ENCODE results near the gene FAM124A. TPM values are rescaled to one million over a fixed set of nuclear protein-coding genes. Genes with fewer than 3 reads are reported as not detected.

Gene FAM124A
- total RNA-seq, 2 donors from 2014 or later, result 5.5 to 11.2 TPM

DNA sequence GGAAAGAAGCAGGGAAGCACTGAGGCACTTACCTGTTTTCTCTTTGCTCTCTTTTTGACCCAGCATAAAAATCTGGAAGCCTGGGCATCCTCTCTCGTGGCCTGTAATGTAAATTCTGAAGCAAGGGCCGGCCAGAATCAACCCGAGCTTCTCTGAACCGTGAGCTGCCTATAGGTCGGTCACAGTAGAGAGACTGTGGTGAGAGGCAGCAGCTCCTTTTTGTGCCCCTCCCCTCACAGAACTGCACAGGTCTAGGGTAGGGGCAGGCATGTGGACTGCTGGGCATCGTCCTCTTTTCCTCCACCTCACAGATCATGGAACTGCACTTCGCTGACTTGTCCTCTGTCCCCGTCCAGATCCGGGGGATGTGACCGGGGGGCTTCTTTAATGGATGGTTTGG, 12.5 kb downstream of the FAM124A start:
- DNase-seq (ENCODE audit: low spot score), result no peak
- no peaks in the 10 kb centered on the region for H3K9me3 ChIP-seq
- H3K4me3 ChIP-seq, result no peak overlapping the region
- no peaks in the 10 kb centered on the region for H3K4me1 ChIP-seq (replicated peaks)
- H3K27ac ChIP-seq, result no peak overlapping the region
- H3K36me3 ChIP-seq, result no peaks in the 10 kb centered on the region
- WGBS, result 92% methylated on average over 10 of the region's 10 CpGs
- intact Hi-C loops (cut with DNase I), result loop anchor here (10.0 kb wide), 1 partner anchor 500 kb away; no protein-coding TSS in a partner anchor
- TF ChIP-seq, protein P1, sequence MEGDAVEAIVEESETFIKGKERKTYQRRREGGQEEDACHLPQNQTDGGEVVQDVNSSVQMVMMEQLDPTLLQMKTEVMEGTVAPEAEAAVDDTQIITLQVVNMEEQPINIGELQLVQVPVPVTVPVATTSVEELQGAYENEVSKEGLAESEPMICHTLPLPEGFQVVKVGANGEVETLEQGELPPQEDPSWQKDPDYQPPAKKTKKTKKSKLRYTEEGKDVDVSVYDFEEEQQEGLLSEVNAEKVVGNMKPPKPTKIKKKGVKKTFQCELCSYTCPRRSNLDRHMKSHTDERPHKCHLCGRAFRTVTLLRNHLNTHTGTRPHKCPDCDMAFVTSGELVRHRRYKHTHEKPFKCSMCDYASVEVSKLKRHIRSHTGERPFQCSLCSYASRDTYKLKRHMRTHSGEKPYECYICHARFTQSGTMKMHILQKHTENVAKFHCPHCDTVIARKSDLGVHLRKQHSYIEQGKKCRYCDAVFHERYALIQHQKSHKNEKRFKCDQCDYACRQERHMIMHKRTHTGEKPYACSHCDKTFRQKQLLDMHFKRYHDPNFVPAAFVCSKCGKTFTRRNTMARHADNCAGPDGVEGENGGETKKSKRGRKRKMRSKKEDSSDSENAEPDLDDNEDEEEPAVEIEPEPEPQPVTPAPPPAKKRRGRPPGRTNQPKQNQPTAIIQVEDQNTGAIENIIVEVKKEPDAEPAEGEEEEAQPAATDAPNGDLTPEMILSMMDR (IDR thresholded peaks at IDR 0.05), result no peak
- no peak for TF ChIP-seq POLR2AphosphoS5 (IDR thresholded peaks at IDR 0.05)
- no peak for TF ChIP-seq POLR2A (IDR thresholded peaks at IDR 0.05)
- no peaks in the 10 kb centered on the region for H3K27me3 ChIP-seq (replicated peaks; ENCODE audit: insufficient read depth)

DNA sequence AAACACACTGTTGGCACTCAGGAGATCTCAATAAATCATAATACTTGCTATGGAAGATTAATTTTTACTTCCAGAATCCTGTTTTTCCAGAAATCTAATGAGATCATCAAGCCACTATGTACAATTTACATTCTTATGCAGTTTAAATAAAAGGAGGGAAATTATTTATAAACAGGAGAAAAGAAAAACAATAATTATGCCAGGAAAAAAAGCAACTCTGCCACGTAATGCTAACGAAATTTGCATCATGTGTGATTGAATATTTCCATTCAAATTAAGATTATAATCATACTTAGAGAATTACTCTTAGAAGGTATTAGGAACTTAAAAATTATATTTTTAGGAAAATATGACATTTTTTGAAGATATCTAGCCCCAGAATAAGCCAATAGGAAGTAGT, 13.0 kb downstream of the FAM124A start:
- no peaks in the 10 kb centered on the region for H3K36me3 ChIP-seq
- no peak overlapping the region for H3K27ac ChIP-seq
- no peak for DNase-seq (ENCODE audit: low spot score)
- no peaks in the 10 kb centered on the region for H3K9me3 ChIP-seq
- H3K27me3 ChIP-seq (replicated peaks; ENCODE audit: insufficient read depth), result no peaks in the 10 kb centered on the region
- intact Hi-C loops (cut with DNase I), result loop anchor here (10.0 kb wide), 1 partner anchor 500 kb away; no protein-coding TSS in a partner anchor
- H3K4me3 ChIP-seq, result no peak overlapping the region
- no peaks in the 10 kb centered on the region for H3K4me1 ChIP-seq (replicated peaks)
- WGBS, result 86% methylated on average over 2 of the region's 2 CpGs
- no peak for TF ChIP-seq POLR2A (IDR thresholded peaks at IDR 0.05)
- TF ChIP-seq, protein P1 (IDR thresholded peaks at IDR 0.05), result no peak
- TF ChIP-seq POLR2AphosphoS5 (IDR thresholded peaks at IDR 0.05), result no peak

GRCh38 chr13:51235756-51236490, 13.7 kb downstream of the FAM124A start:
- no peak overlapping the region for H3K4me3 ChIP-seq
- intact Hi-C loops (cut with DNase I), result loop anchor here (10.0 kb wide), 1 partner anchor 499 kb away; no protein-coding TSS in a partner anchor
- H3K9me3 ChIP-seq, result no peaks in the 10 kb centered on the region
- 84% methylated on average over 4 of the region's 4 CpGs for WGBS
- H3K27ac ChIP-seq, result no peak overlapping the region
- no peak for DNase-seq (ENCODE audit: low spot score)
- no peaks in the 10 kb centered on the region for H3K36me3 ChIP-seq
- no peaks in the 10 kb centered on the region for H3K27me3 ChIP-seq (replicated peaks; ENCODE audit: insufficient read depth)
- no peaks in the 10 kb centered on the region for H3K4me1 ChIP-seq (replicated peaks)
- TF ChIP-seq, protein P1 (IDR thresholded peaks at IDR 0.05), result no peak
- TF ChIP-seq POLR2A (IDR thresholded peaks at IDR 0.05), result no peak
- no peak for TF ChIP-seq POLR2AphosphoS5 (IDR thresholded peaks at IDR 0.05)

GRCh38 chr13:51236491-51236792, 14.2 kb downstream of the FAM124A start:
- H3K27me3 ChIP-seq (replicated peaks; ENCODE audit: insufficient read depth), result no peaks in the 10 kb centered on the region
- H3K27ac ChIP-seq, result no peak overlapping the region
- no peak for TF ChIP-seq POLR2AphosphoS5 (IDR thresholded peaks at IDR 0.05)
- TF ChIP-seq, protein P1 (IDR thresholded peaks at IDR 0.05), result no peak
- no peak for TF ChIP-seq POLR2A (IDR thresholded peaks at IDR 0.05)
- H3K36me3 ChIP-seq, result no peaks in the 10 kb centered on the region
- 97% methylated on average over 1 of the region's 1 CpG for WGBS
- intact Hi-C loops (cut with DNase I), result loop anchor here (10.0 kb wide), 1 partner anchor 498 kb away; no protein-coding TSS in a partner anchor
- DNase-seq (ENCODE audit: low spot score), result no peak
- no peaks in the 10 kb centered on the region for H3K9me3 ChIP-seq
- H3K4me1 ChIP-seq (replicated peaks), result no peaks in the 10 kb centered on the region
- H3K4me3 ChIP-seq, result no peak overlapping the region

- 59% methylated on average over 4 of the region's 4 CpGs for WGBS
These were observed 15.2 kb downstream of the FAM124A start for GRCh38 chr13:51237386-51237785.

More at GRCh38 chr13:51237386-51237785, 15.2 kb downstream of the FAM124A start:
- H3K4me3 ChIP-seq, result no peak overlapping the region
- H3K27ac ChIP-seq, result no peak overlapping the region
- no peak for DNase-seq (ENCODE audit: low spot score)
- TF ChIP-seq POLR2A (IDR thresholded peaks at IDR 0.05), result no peak
- TF ChIP-seq, protein P1 (IDR thresholded peaks at IDR 0.05), result no peak
- TF ChIP-seq POLR2AphosphoS5 (IDR thresholded peaks at IDR 0.05), result no peak
- H3K27me3 ChIP-seq (replicated peaks; ENCODE audit: insufficient read depth), result no peaks in the 10 kb centered on the region
- intact Hi-C loops (cut with DNase I), result loop anchor here (10.0 kb wide), 1 partner anchor 497 kb away; no protein-coding TSS in a partner anchor
- H3K9me3 ChIP-seq, result no peaks in the 10 kb centered on the region
- H3K4me1 ChIP-seq (replicated peaks), result no peaks in the 10 kb centered on the region
- H3K36me3 ChIP-seq, result no peaks in the 10 kb centered on the region
